HEK293 (cell line): Measurements from ENCODE around the gene DGKD.

Source experiments
- CTCF ChIA-PET: fragments of 350-600 bp; formaldehyde crosslinking; extraction: SDS; loops from one replicate; lab custom pipeline; 2021; ENCODE audit warnings: antibody characterized with exemption; lab: Yijun Ruan, JAX
- POLR2A ChIA-PET: fragments of 300-600 bp; formaldehyde crosslinking; extraction: SDS; loops from one replicate; lab custom pipeline; 2020; ENCODE audit warnings: antibody characterized with exemption, inconsistent platforms; lab: Yijun Ruan, JAX
- H3K27ac ChIP-seq: fragments of 200-500 bp; sonication (Bioruptor generic); 2 replicates; pipeline ENCODE4 v1.5.1; 2014; ENCODE audit warnings: low read depth, low read length, control low read depth, inconsistent platforms; ENCODE audit errors: extremely low read depth
- H3K36me3 ChIP-seq, 2 experiments: fragments of 200-500 bp in 1 of 2; sonication (Bioruptor generic) in 1 of 2; 1 replicate in 1 of 2; 2 replicates in 1 of 2; pipeline ENCODE4 v1.5.1; 2014 to 2017; ENCODE audit warnings: inconsistent platforms in 2 of 2, low read length in 2 of 2; ENCODE audit not compliant: control insufficient read depth in 2 of 2, insufficient read depth in 1 of 2
- H3K4me1 ChIP-seq: fragments of 200-500 bp; sonication (Bioruptor generic); 2 replicates; pipeline ENCODE4 v1.5.1; 2014; ENCODE audit warnings: mild to moderate bottlenecking, low read length, inconsistent platforms; ENCODE audit not compliant: control insufficient read depth, insufficient read depth
- H3K4me3 ChIP-seq: 2 replicates; pipeline ENCODE4 v1.5.1; 2011; ENCODE audit warnings: low read depth, mild to moderate bottlenecking, control low read depth, low read length, moderate library complexity
- H3K9me3 ChIP-seq: fragments of 200-500 bp; sonication (Bioruptor generic); 2 replicates; pipeline ENCODE4 v1.5.1; 2014; ENCODE audit warnings: low read depth, low read length, inconsistent platforms; ENCODE audit not compliant: control insufficient read depth, insufficient read depth
- CTCF ChIP-seq: fragments of 450-650 bp; formaldehyde crosslinking; IDR thresholded peaks from 2 replicates; pipeline ENCODE4 v1.5.1; 2016; ENCODE audit warnings: missing biosample characterization, missing genetic modification characterization
- HOXA7 ChIP-seq: sonication (generic); formaldehyde crosslinking; IDR thresholded peaks from 2 replicates; pipeline ENCODE4 v1.8.1; 2022; ENCODE audit warnings: missing genetic modification reagents, borderline replicate concordance
- IKZF3 ChIP-seq: fragments of 450-650 bp; IDR thresholded peaks from 2 replicates; pipeline ENCODE4 v1.5.0; 2018; ENCODE audit warnings: missing biosample characterization, mild to moderate bottlenecking, missing genetic modification characterization, moderate library complexity
- PRDM1 ChIP-seq: fragments of 450-650 bp; formaldehyde crosslinking; IDR thresholded peaks from 2 replicates; pipeline ENCODE4; 2016; ENCODE audit warnings: missing biosample characterization, missing genetic modification characterization
- ZBTB20 ChIP-seq: fragments of 450-650 bp; formaldehyde crosslinking; IDR thresholded peaks from 2 replicates; pipeline ENCODE4 v1.5.1; 2016; ENCODE audit warnings: missing biosample characterization, missing genetic modification characterization
- ZBTB7A ChIP-seq: fragments of 450-650 bp; formaldehyde crosslinking; IDR thresholded peaks from 2 replicates; pipeline ENCODE4 v1.5.1; 2016; ENCODE audit warnings: low read depth, missing biosample characterization, missing genetic modification characterization
- ZIC2 ChIP-seq: fragments of 450-650 bp; formaldehyde crosslinking; IDR thresholded peaks from 2 replicates; pipeline ENCODE4 v1.5.1; 2016; ENCODE audit warnings: missing biosample characterization, missing genetic modification characterization
- ZNF423 ChIP-seq: fragments of 450-650 bp; formaldehyde crosslinking; IDR thresholded peaks from 2 replicates; pipeline ENCODE4 v1.5.1; 2016; ENCODE audit warnings: missing biosample characterization, missing genetic modification characterization
- ZNF433 ChIP-seq: fragments of 450-650 bp; formaldehyde crosslinking; IDR thresholded peaks from 2 replicates; pipeline ENCODE4 v1.5.1; 2016; ENCODE audit warnings: missing biosample characterization, missing genetic modification characterization, low read depth
- ZNF514 ChIP-seq: fragments of 450-650 bp; formaldehyde crosslinking; IDR thresholded peaks from 2 replicates; pipeline ENCODE4 v1.5.1; 2016; ENCODE audit warnings: missing biosample characterization, missing genetic modification characterization
- ZNF645 ChIP-seq: fragments of 450-650 bp; formaldehyde crosslinking; IDR thresholded peaks from 2 replicates; pipeline ENCODE4; 2016; ENCODE audit warnings: missing biosample characterization, missing genetic modification characterization
- ZNF654 ChIP-seq: fragments of 450-650 bp; formaldehyde crosslinking; IDR thresholded peaks from 2 replicates; pipeline ENCODE4 v1.5.1; 2016; ENCODE audit warnings: low read depth, missing biosample characterization, missing genetic modification characterization
- ZNF701 ChIP-seq: fragments of 450-650 bp; formaldehyde crosslinking; IDR thresholded peaks from 2 replicates; pipeline ENCODE4 v1.5.1; 2016; ENCODE audit warnings: missing biosample characterization, missing genetic modification characterization
- ZNF837 ChIP-seq: fragments of 450-650 bp; formaldehyde crosslinking; IDR thresholded peaks from 2 replicates; pipeline ENCODE4 v1.5.1; 2016; ENCODE audit warnings: missing biosample characterization, missing genetic modification characterization
- ZNF843 ChIP-seq: fragments of 450-650 bp; formaldehyde crosslinking; IDR thresholded peaks from 2 replicates; pipeline ENCODE4 v1.5.1; 2016; ENCODE audit warnings: missing biosample characterization, missing genetic modification characterization
- ZSCAN30 ChIP-seq: fragments of 450-650 bp; IDR thresholded peaks from 2 replicates; pipeline ENCODE4 v1.5.1; 2018; ENCODE audit warnings: missing biosample characterization, mild to moderate bottlenecking, missing genetic modification characterization, moderate library complexity
- ZSCAN5A ChIP-seq: fragments of 450-650 bp; formaldehyde crosslinking; IDR thresholded peaks from 2 replicates; pipeline ENCODE4 v1.5.1; 2016; ENCODE audit warnings: missing biosample characterization, missing genetic modification characterization
- TF ChIP-seq, protein P1 (sequence below): fragments of 450-650 bp; formaldehyde crosslinking; IDR thresholded peaks from 2 replicates; pipeline ENCODE4 v1.5.1; 2016; ENCODE audit warnings: missing biosample characterization, missing genetic modification characterization

DGKD gene

DNA sequence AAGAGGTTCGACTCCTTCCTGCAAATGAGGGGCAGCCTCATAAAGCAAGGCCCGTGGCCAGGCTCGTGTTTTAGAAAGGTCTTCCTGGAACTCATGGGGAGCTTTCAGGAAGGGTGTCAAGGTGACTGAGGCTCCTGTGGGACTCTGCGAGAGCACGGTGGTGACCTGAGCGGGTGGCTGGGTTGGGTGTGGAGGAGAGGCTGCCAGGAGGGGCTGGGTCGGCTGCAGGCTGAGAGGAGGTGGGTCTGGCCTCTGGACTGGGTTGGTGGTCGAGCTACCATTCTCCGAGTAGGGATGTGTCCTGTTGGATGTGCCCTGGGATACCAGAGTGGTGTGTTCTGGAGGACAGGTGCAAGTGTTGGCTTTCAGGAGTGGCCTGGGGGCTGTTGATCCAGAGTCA is 86.4 kb downstream of the DGKD start:
- TF ChIP-seq ZBTB7A (tag by site-specific recombination), result no peak
- TF ChIP-seq IKZF3, result no peak
- no peak for TF ChIP-seq ZBTB20 (tag by site-specific recombination)
- no peak for TF ChIP-seq ZNF701 (tag by site-specific recombination)
- ChIA-PET CTCF (interaction anchor here (0.6 kb wide), 1 partner anchor 8 kb away, joined by 3 read pairs; no protein-coding TSS in a partner anchor), POLR2A (no interaction called here)
- H3K9me3 ChIP-seq, result no peaks in the 10 kb centered on the region
- H3K4me1 ChIP-seq, result no peaks in the 10 kb centered on the region
- H3K27ac ChIP-seq, result no peak overlapping the region
- peaks cover 0 to 70% of the 10 kb centered on the region in 2 experiments; a peak in 1 of 3 replicates for H3K36me3 ChIP-seq
- H3K4me3 ChIP-seq, result no peak overlapping the region

- ChIA-PET POLR2A (no interaction called here), CTCF (interaction anchor here (0.6 to 3.7 kb wide), 4 partner anchors 8 to 39 kb away, joined by 3 to 36 read pairs (median 4); no protein-coding TSS in a partner anchor)
- peaks cover 0 to 70% of the 10 kb centered on the region in 2 experiments; a peak in 1 of 3 replicates for H3K36me3 ChIP-seq
- no peaks in the 10 kb centered on the region for H3K9me3 ChIP-seq
- no peaks in the 10 kb centered on the region for H3K4me1 ChIP-seq
- TF ChIP-seq ZNF843, result no peak
- no peak for TF ChIP-seq ZNF645
- TF ChIP-seq ZSCAN5A (tag by site-specific recombination), result no peak
- no peak for TF ChIP-seq ZNF514
- TF ChIP-seq ZIC2 (tag by site-specific recombination), result no peak
- TF ChIP-seq HOXA7 (CRISPR knock-in tag), result no peak
- H3K4me3 ChIP-seq, result no peak overlapping the region
- no peak overlapping the region for H3K27ac ChIP-seq
Measured at GRCh38 chr2:233441161-233442027, 87.1 kb downstream of the DGKD start.

DNA sequence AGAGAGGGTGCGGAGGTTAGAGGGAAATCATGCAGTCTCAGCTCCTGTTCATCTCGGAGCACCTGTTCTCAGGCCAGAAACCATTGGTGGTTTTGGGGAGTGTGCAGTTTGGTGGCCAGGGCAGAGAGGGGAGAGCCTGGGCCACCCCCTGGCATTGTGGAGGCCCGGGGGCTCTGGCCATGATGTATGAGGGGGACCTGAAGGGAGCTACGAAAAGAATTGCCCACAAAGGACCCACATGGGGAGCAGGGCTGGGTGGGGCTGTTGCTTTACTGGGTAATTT is 87.7 kb downstream of the DGKD start:
- POLR2A ChIA-PET, result no interaction called here
- Histone ChIP-seq H3K9me3 (no peaks in the 10 kb centered on the region), H3K27ac (no peak overlapping the region), H3K36me3 (peaks cover 0 to 68% of the 10 kb centered on the region in 2 experiments; a peak in 1 of 3 replicates)
- CTCF ChIA-PET, result interaction anchor here (0.6 to 3.7 kb wide), 5 partner anchors 24 to 208 kb away, joined by 3 to 36 read pairs (median 4); no protein-coding TSS in a partner anchor
- no peak for TF ChIP-seq PRDM1 (tag by site-specific recombination)
- TF ChIP-seq ZNF433, result no peak
- no peak for TF ChIP-seq ZNF423 (tag by site-specific recombination)
- TF ChIP-seq, all 188 proteins: peak for 0
- no peaks in the 10 kb centered on the region for H3K4me1 ChIP-seq
- no peak overlapping the region for H3K4me3 ChIP-seq

GRCh38 chr2:233443511-233444183 is 89.4 kb downstream of the DGKD start:
- TF ChIP-seq ZNF654, result peak; percentile 82
- TF ChIP-seq ZNF837 (tag by site-specific recombination), result no peak
- TF ChIP-seq, protein P1, sequence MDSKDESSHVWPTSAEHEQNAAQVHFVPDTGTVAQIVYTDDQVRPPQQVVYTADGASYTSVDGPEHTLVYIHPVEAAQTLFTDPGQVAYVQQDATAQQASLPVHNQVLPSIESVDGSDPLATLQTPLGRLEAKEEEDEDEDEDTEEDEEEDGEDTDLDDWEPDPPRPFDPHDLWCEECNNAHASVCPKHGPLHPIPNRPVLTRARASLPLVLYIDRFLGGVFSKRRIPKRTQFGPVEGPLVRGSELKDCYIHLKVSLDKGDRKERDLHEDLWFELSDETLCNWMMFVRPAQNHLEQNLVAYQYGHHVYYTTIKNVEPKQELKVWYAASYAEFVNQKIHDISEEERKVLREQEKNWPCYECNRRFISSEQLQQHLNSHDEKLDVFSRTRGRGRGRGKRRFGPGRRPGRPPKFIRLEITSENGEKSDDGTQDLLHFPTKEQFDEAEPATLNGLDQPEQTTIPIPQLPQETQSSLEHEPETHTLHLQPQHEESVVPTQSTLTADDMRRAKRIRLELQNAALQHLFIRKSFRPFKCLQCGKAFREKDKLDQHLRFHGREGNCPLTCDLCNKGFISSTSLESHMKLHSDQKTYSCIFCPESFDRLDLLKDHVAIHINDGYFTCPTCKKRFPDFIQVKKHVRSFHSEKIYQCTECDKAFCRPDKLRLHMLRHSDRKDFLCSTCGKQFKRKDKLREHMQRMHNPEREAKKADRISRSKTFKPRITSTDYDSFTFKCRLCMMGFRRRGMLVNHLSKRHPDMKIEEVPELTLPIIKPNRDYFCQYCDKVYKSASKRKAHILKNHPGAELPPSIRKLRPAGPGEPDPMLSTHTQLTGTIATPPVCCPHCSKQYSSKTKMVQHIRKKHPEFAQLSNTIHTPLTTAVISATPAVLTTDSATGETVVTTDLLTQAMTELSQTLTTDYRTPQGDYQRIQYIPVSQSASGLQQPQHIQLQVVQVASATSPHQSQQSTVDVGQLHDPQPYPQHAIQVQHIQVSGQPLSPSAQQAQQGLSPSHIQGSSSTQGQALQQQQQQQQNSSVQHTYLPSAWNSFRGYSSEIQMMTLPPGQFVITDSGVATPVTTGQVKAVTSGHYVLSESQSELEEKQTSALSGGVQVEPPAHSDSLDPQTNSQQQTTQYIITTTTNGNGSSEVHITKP (tag by site-specific recombination), result peak; percentile 62
- TF ChIP-seq ZSCAN30 (tag by site-specific recombination), result no peak
- TF ChIP-seq CTCF (tag by site-specific recombination), result peak; percentile 69
- Histone ChIP-seq H3K4me1 (no peaks in the 10 kb centered on the region), H3K27ac (no peak overlapping the region), H3K4me3 (no peak overlapping the region), H3K9me3 (no peaks in the 10 kb centered on the region), H3K36me3 (peaks cover 0 to 68% of the 10 kb centered on the region in 2 experiments; a peak in 1 of 3 replicates)
- POLR2A ChIA-PET, result no interaction called here
- CTCF ChIA-PET, result interaction anchor here (0.6 to 3.7 kb wide), 33 partner anchors 9 to 1942 kb away, joined by 3 to 36 read pairs (median 3); partner anchors contain the start of genes ATG16L1, SAG and UGT1A5
